HCT116 (cell line): ENCODE data around the gene RBL1.
"Not testable (repeated sequence)": the region's sequence is repeated elsewhere in the genome, so short reads cannot be mapped to it uniquely, and the experiment has no call there.

Source experiments
- CTCF ChIP-seq, 3 experiments: fragments of 200-600 bp in 1 of 3; sonication (generic) in 1 of 3; IDR thresholded peaks in 2 of 3; conservative IDR thresholded peaks in 1 of 3; 2 replicates each; pipeline ENCODE4 v1.5.1; 2012 to 2017; ENCODE audit warnings: low read depth in 2 of 3, low read length in 2 of 3, antibody characterized with exemption in 1 of 3, borderline replicate concordance in 1 of 3, control low read depth in 1 of 3, mild to moderate bottlenecking in 1 of 3, mixed read lengths in 1 of 3, mixed run types in 1 of 3, moderate library complexity in 1 of 3; ENCODE audit not compliant: insufficient read depth in 1 of 3
- EZH2phosphoT487 ChIP-seq: fragments of 200-600 bp; IDR thresholded peaks from 2 replicates; pipeline ENCODE4 v1.6.1; 2018; ENCODE audit warnings: antibody characterized with exemption, borderline replicate concordance
- POLR2A ChIP-seq: IDR thresholded peaks from 2 replicates; pipeline ENCODE4 v1.7.0; 2011; ENCODE audit warnings: borderline replicate concordance; ENCODE audit not compliant: insufficient read depth, insufficient read length; ENCODE audit errors: extremely low read depth
- RAD21 ChIP-seq: IDR thresholded peaks from 2 replicates; pipeline ENCODE4 v1.6.1; 2012; ENCODE audit warnings: low read depth, mild to moderate bottlenecking
- ZBTB33 ChIP-seq: IDR thresholded peaks from 2 replicates; pipeline ENCODE4 v1.6.1; 2011; ENCODE audit warnings: mild to moderate bottlenecking, low read length, moderate library complexity; ENCODE audit not compliant: insufficient replicate concordance; ENCODE audit errors: extremely low read depth
- ZFX ChIP-seq: fragments of 450-650 bp; IDR thresholded peaks from 2 replicates; pipeline ENCODE4 v1.6.1; 2017

- TF ChIP-seq POLR2A; CTCF (IDR thresholded peaks at IDR 0.05 in 2 of 3, conservative IDR thresholded peaks at IDR 0.05 in 1 of 3; ENCODE audit: borderline replicate concordance in 1 of 3, insufficient read depth in 1 of 3, low read depth in 2 of 3, low read length in 2 of 3); ZBTB33; EZH2phosphoT487; ZFX; RAD21: not testable (repeated sequence)
Observed at GRCh38 chr20:36962354-36962941, 133.3 kb downstream of the RBL1 start.
